ENCODE measurements around the gene NMRK1.

The NMRK1 gene

GRCh38 chr9:75087824-75088645 is at the start of gene NMRK1, which contains the start of gene OSTF1:
Gene NMRK1, minus strand, starts transcription at chr9:75088155. Its CDS starts 5,040 bp downstream, at chr9:75083115.
Gene OSTF1, plus strand, starts transcription at chr9:75088514. Its CDS starts 179 bp downstream, at chr9:75088693.
- no peak for FAIRE-seq

DNA sequence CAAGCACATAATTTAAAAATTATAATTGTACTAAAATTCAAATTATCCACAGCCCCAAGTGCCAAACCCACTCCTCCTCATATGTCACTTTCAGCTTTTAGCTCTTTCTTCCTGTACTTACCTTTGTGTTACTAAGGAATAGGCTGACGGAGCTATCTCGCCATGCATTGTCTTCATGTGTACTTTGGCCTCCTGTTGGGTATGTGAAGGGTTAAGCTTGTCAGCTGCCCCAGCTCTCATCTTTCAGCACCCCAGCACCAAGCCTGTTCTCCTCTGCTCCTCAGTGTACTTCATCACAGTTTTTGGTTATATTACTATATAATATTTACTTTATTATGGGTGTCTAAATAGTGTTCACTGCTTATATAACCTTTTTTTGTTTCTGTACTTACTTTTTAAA is 46.5 kb upstream of the NMRK1 start:
- no peak for FAIRE-seq

GRCh38 chr9:75133396-75133795 is 45.4 kb upstream of the NMRK1 start:
- no peak for FAIRE-seq

- FAIRE-seq, result no peak
Measured at GRCh38 chr9:75132244-75132643, 44.3 kb upstream of the NMRK1 start.

DNA sequence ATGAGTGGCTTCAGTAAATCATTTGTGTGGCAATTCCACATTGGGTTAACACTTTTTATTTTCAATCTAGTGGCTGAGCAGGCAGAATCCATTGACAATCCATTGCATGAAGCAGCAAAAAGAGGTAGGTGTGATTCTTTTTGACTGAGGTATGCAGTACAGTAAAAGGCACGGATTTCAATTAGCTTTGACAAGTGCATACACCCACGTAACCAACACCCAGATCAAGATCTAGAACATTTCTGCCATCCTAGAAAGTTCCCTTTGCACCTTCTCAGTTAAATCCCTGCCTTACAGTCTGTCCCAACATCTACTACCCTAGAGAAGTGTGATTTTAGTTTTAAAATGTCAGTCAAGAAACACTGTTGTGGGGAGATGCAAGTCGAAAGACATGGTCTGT is 43.7 kb upstream of the NMRK1 start:
- no peak for FAIRE-seq

DNA sequence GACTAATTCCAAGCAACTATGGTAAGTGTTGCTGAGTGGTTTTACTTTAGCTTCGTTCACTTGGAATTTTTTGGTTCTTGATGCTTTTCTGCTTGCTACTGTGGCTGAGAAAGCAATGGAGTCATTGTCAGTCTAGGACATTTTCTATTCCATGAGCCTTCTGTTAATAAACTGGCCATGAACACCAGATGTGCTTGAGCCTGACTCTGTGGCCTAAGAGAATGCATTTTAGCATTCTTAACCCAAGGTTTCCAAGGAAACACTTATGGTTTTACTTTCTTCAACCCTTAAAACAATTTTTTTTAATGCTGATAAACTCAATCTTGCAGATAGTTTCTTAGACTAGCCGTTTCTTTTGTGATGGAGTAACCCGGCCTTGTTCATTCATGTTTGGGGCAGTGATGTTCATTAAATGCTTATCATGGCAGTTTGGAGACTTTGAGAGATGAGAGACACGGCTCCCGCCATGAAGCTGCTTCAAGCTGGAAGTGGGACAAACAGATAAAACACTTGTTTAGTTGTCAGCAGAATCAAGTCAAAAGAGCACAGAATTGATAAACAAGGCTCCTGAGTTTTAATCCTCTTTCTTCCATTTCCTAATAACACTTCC is 42.8 kb upstream of the NMRK1 start:
- FAIRE-seq, result no peak

DNA sequence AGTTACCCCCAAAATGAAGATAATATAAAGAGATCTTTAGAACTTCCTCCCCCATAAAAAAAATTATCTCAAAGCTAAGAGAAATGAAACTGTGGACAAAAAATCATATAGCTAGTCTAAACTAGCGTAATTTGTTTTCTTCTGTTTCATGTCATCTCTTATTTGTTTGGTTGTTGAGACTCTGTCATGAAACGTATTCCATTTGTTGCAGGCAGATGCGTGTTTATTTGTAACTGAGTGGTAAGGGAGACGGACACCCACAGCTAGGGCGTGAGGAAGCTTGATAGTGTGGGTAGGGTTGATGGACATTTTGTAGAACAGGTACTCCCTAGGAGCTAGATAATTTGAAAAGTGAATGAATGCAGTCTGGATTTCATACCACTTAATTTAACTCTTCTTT is 42.2 kb upstream of the NMRK1 start:
- FAIRE-seq, result no peak

DNA sequence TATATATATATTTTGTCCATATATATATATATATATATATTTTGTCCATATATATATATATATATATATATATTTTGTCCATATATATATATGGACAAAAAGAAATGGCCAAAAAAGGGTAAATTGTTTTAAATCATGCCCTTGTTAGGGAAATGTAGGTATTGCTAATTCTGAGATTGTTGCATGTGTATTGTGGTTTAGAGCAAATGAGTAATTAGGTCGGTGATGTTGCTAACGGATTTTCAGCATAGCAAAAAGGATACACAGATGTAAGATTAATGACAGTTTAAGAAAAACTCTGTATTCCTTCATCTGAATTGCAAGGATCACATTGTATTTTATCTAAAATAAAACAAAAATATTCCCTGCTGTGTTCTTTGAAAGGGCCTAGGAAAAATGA is 40.6 kb upstream of the NMRK1 start:
- FAIRE-seq, result no peak

DNA sequence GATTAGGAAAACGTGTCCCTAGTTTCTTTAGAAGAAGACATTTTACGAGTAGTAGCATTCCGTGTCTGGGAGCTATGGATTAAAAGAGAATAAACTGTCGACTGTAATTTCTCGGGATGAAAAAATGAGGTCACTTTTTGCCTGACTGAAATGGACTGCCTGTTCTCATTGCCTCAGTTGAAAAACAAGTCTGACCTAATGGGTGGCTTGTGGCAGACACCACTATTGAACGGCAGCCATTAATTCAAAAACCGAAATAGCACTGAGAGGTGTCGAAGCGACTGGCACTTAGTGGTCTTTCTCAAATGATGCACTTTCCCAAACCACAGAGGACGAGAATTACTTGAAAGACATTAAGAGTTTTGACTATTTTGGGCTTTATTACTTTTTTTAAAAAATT is 35.7 kb upstream of the NMRK1 start:
- no peak for FAIRE-seq

- FAIRE-seq, result no peak
Measured at GRCh38 chr9:75121914-75122558, 34.1 kb upstream of the NMRK1 start.

DNA sequence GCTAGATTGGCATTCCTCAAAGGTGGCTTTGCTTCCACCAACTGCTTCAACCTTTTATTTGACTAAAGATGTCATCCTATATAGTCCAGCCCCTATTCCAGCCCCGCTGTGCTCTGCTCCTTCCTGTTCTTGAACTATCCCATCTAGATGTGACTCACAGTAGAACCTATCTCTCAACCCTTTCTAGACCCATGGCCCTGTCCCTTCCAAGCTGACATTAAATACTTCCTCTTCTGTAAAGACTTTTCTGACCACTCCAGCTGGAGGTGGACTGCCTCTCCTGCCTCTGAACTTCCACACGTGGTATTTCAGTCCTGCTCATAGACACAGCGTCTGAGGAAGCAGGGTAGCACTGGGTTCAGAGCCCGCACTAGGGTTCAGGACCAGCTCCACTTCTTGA is 32.7 kb upstream of the NMRK1 start:
- FAIRE-seq, result no peak

DNA sequence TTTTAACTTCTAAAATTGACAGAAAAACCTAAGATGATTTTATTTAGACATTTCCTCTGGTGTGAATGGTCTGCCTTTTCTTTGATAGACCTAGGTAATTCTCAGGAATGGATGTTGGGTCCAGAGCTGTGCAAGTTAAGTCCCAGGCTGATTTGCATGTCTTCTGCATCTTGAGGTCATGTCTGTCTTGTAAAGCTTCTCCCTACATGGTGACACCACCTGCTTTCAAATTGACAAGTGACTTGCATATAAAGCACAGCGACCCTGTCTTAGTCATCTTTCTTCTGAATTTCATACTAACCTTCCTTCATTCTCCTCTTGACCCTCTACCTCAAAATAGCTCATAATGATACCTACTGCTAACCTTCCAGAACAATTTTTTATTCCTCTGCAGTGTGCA is 29.6 kb upstream of the NMRK1 start:
- no peak for FAIRE-seq

- FAIRE-seq, result no peak
Measured at GRCh38 chr9:75116306-75116705, 28.4 kb upstream of the NMRK1 start.

DNA sequence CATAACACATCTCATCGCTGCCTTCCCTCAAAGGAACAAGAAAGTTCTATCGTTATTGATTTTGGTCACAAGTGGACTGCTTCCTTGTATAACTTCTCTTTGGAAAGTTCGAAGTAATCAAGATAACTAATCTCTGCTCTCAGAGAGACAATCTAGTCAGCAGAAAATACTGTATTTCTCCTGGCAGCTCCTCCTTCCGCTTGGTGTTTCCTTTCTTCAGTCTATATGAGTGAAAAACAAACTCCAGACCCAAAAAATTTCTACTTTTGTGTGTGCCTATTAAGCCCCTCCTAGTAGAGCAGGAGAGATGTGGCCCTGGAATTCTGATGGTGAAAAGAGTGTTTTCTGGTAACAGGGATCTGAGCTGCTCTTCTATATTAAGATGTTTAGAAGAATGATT is 24.8 kb upstream of the NMRK1 start:
- no peak for FAIRE-seq

DNA sequence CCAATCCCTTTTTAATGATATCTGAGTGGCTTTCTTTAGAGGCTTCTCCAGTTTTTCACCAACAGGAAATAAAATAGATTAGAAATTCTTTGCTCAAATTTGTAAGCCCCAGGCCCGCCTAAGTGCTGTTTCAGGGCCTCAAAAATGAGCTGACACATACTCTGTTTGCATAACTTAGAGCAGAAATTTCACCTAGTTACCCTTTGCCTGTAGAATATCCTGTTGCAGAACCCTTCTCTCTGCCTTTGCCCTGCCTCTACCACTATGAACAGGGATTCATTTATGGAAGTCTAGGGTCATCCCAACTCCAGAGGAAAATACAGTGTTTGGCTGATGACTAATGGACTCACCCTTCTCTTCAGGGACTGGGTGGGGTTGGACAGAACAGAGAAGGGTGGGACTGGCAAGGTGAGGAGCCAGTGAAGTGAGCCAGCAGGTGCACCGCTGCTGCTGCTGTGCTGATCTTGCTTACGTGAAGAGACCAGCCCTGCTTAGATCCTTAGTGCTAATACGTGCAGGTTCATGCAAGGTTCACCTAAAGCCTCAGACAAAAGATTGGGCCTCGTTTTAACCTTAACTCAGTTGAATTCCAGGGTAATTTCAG is 23.2 kb upstream of the NMRK1 start:
- FAIRE-seq, result no peak

DNA sequence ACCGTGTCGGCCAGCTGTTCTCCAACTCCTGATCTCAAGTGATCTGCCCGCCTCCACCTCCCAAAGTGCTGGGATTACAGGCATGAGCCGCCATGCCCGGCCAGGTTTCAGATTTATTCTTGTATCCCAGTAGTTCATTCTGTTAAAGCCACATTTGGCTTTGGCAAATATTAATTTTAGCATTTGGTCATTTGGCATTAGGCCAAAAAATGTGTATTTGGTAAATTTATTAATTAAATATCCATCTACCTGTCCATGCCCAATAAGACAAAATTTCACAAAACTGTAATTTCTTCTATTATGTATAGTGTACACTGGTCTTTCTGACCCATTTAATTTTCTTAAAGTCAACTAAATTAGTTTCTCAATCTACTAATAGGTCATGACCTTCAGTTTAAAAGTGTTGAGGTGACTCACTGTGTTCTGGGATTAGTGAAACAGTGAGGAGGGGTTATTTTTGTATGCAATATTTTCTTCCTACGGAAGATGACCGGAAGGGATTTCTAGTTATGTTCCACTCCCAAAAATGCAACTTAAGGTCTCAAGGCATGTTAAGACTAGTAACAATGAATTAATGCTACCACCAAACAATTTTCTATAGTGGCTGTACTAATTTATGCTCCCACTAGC is 21.4 kb upstream of the NMRK1 start:
- no peak for FAIRE-seq

DNA sequence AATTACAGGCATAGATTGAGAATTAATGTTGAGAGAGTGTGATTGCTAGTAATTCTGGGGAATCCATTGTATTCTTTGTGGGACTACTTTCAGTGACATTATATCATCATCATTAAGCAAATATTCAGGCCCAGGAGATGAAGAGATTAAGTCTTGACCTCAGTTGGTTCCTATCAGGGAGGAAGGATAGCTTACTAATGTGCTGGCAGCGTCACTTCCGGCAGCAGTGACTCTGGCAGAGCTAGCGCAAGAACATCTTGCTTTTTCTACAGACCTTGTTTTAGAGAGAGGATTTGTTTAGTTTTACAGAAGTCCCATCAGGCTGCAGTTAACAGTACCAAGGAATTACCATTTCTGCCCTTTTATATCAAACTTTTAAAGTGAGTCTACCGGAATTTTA is 20.6 kb upstream of the NMRK1 start:
- no peak for FAIRE-seq

GRCh38 chr9:75106857-75107256 is 18.9 kb upstream of the NMRK1 start:
- no peak for FAIRE-seq

GRCh38 chr9:75105841-75106240 is 17.9 kb upstream of the NMRK1 start:
- no peak for FAIRE-seq

GRCh38 chr9:75105019-75105540 is 17.1 kb upstream of the NMRK1 start:
- no peak for FAIRE-seq

- FAIRE-seq, result no peak
Measured at GRCh38 chr9:75104607-75105006, 16.7 kb upstream of the NMRK1 start.

GRCh38 chr9:75102177-75102790 is 14.3 kb upstream of the NMRK1 start:
- no peak for FAIRE-seq

All from A204.1 (cell line).